ENCODE data around the gene PCSK5.

DNA sequence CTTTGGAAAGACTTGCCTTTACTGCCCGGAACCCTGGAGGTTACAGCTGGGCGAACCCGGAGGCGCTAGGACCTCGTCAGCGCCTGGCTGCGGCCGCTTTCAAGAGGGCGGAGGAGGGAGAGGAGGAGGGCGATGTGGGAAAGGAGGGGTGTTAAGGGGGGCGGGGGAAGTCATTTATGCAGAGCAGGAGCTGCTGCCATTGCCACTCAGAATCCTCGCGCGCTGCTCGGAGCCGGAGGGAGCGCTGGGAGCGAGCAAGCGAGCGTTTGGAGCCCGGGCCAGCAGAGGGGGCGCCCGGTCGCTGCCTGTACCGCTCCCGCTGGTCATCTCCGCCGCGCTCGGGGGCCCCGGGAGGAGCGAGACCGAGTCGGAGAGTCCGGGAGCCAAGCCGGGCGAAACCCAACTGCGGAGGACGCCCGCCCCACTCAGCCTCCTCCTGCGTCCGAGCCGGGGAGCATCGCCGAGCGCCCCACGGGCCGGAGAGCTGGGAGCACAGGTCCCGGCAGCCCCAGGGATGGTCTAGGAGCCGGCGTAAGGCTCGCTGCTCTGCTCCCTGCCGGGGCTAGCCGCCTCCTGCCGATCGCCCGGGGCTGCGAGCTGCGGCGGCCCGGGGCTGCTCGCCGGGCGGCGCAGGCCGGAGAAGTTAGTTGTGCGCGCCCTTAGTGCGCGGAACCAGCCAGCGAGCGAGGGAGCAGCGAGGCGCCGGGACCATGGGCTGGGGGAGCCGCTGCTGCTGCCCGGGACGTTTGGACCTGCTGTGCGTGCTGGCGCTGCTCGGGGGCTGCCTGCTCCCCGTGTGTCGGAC, at the start of gene PCSK5:
- TF ChIP-seq, protein P1, sequence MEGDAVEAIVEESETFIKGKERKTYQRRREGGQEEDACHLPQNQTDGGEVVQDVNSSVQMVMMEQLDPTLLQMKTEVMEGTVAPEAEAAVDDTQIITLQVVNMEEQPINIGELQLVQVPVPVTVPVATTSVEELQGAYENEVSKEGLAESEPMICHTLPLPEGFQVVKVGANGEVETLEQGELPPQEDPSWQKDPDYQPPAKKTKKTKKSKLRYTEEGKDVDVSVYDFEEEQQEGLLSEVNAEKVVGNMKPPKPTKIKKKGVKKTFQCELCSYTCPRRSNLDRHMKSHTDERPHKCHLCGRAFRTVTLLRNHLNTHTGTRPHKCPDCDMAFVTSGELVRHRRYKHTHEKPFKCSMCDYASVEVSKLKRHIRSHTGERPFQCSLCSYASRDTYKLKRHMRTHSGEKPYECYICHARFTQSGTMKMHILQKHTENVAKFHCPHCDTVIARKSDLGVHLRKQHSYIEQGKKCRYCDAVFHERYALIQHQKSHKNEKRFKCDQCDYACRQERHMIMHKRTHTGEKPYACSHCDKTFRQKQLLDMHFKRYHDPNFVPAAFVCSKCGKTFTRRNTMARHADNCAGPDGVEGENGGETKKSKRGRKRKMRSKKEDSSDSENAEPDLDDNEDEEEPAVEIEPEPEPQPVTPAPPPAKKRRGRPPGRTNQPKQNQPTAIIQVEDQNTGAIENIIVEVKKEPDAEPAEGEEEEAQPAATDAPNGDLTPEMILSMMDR (IDR thresholded peaks at IDR 0.05) = peak in 3 of 7 experiments; percentile 9 to 24 (median 16)
- TF ChIP-seq POLR2A (IDR thresholded peaks at IDR 0.05) = peak in 2 of 4 donors; percentile 41 to 58

All from stomach (tissue), 4 donors.